GM12878 (cell line): ENCODE results near the gene KRT72. TPM values are rescaled to one million over a fixed set of nuclear protein-coding genes. Genes with fewer than 3 reads are reported as not detected.

Source experiments
- ATAC-seq: fragments of 200-7000 bp; cut with Tn5 transposase; 3 replicates; pipeline ENCODE4 v1.9.1; 2020; ENCODE audit warnings: mild to moderate bottlenecking, moderate library complexity
- BruUV-seq: library from RNA; stranded (reverse); fragments of 400-500 nt; replicated peaks from 2 replicates; lab custom pipeline; 2021; lab: Mats Ljungman, UMichigan
- CTCF ChIA-PET: fragments of 300-600 bp; sonication (Branson Sonifier 250); formaldehyde crosslinking; extraction: SDS; loops from one replicate; lab custom pipeline; 2021; ENCODE audit warnings: inconsistent platforms; lab: Yijun Ruan, JAX
- POLR2A ChIA-PET: fragments of 350-600 bp; formaldehyde crosslinking; extraction: SDS; loops from one replicate; lab custom pipeline; 2021; ENCODE audit warnings: inconsistent platforms; lab: Charles Lee
- RAD21 ChIA-PET: fragments of 300-600 bp; sonication (Branson Sonifier 250); formaldehyde crosslinking; loops from one replicate; lab custom pipeline; 2023; ENCODE audit warnings: antibody characterized with exemption; ENCODE audit not compliant: unreplicated experiment; lab: Charles Lee
- SMC1A ChIA-PET: fragments of 300-600 bp; sonication (Branson Sonifier 250); formaldehyde crosslinking; loops from one replicate; lab custom pipeline; 2023; ENCODE audit not compliant: unreplicated experiment, uncharacterized antibody; lab: Charles Lee
- DNase-seq: peaks from one replicate; pipeline ENCODE4 v3.0.0-alpha.2; 2011; ENCODE audit warnings: low read depth, low spot score
- FAIRE-seq: peaks from 3 replicates; lab custom pipeline; 2011; peaks lifted over from hg19 to GRCh38; lab: Jason Lieb, UNC
- H2AFZ ChIP-seq: 2 replicates; pipeline ENCODE4 v1.6.0; 2011; ENCODE audit warnings: low read depth, low read length, control low read depth; ENCODE audit not compliant: control insufficient read depth
- H3K27ac ChIP-seq: 2 replicates; pipeline ENCODE4 v1.5.1; 2011; ENCODE audit warnings: control low read depth; ENCODE audit not compliant: control insufficient read depth, insufficient read depth
- H3K27me3 ChIP-seq, 2 experiments: replicated peaks in 1 of 2; 2 replicates each; pipeline versions ENCODE4 v1.6.0 to v1.6.1; 2011; ENCODE audit warnings: low read length in 1 of 2; ENCODE audit not compliant: control insufficient read depth in 2 of 2, insufficient read depth in 2 of 2
- H3K36me3 ChIP-seq, 2 experiments: 2 replicates each; pipeline ENCODE4 v1.5.1; 2011; ENCODE audit warnings: low read length in 1 of 2; ENCODE audit not compliant: control insufficient read depth in 2 of 2, insufficient read depth in 2 of 2
- H3K4me1 ChIP-seq: 2 replicates; pipeline ENCODE4 v1.6.1; 2011; ENCODE audit warnings: mild to moderate bottlenecking, low read length, moderate library complexity, mixed read lengths; ENCODE audit not compliant: control insufficient read depth, insufficient read depth
- H3K4me2 ChIP-seq: 2 replicates; pipeline ENCODE4 v1.6.0; 2011; ENCODE audit warnings: control low read depth; ENCODE audit not compliant: control insufficient read depth, insufficient read depth
- H3K4me3 ChIP-seq: fragments of 200-600 bp; sonication (generic); 2 replicates; pipeline ENCODE4 v1.5.1; 2016
- H3K79me2 ChIP-seq: 2 replicates; pipeline ENCODE4 v1.6.0; 2011; ENCODE audit warnings: low read length; ENCODE audit not compliant: control insufficient read depth, insufficient read depth
- H3K9ac ChIP-seq: 2 replicates; pipeline ENCODE4 v1.8.0; 2011; ENCODE audit warnings: low read length, control low read depth, mixed read lengths; ENCODE audit not compliant: control insufficient read depth, insufficient read depth
- H3K9me3 ChIP-seq: replicated peaks from 3 replicates; pipeline ENCODE4 v1.5.1; 2011; ENCODE audit warnings: mild to moderate bottlenecking, low read length; ENCODE audit not compliant: control insufficient read depth, insufficient read depth
- H4K20me1 ChIP-seq: 2 replicates; pipeline ENCODE4 v1.6.0; 2011; ENCODE audit not compliant: control insufficient read depth, insufficient read depth
- BMI1 ChIP-seq: fragments of 450-650 bp; IDR thresholded peaks from 2 replicates; pipeline ENCODE4 v1.6.1; 2016; ENCODE audit warnings: mild to moderate bottlenecking, moderate library complexity, borderline replicate concordance
- CBX3 ChIP-seq: fragments of 200-600 bp; sonication (generic); IDR thresholded peaks from 2 replicates; pipeline ENCODE4 v1.6.1; 2016; ENCODE audit warnings: low read depth, borderline replicate concordance
- DPF2 ChIP-seq: fragments of 450-650 bp; IDR thresholded peaks from 2 replicates; pipeline ENCODE4 v1.6.1; 2017; ENCODE audit warnings: mild to moderate bottlenecking
- IKZF1 ChIP-seq: fragments of 450-650 bp; conservative IDR thresholded peaks from 2 replicates; pipeline ENCODE4 v1.6.1; 2017; ENCODE audit warnings: antibody characterized with exemption, mild to moderate bottlenecking
- NFYA ChIP-seq: IDR thresholded peaks from 2 replicates; pipeline ENCODE4 v1.6.1; 2011; ENCODE audit warnings: low read depth, mild to moderate bottlenecking, low read length, improper control_type of control experiment, borderline replicate concordance
- PRDM15 ChIP-seq: fragments of 450-650 bp; formaldehyde crosslinking; IDR thresholded peaks from 2 replicates; pipeline ENCODE4 v1.4.0; 2020; ENCODE audit warnings: mild to moderate bottlenecking, moderate library complexity
- ZNF24 ChIP-seq: fragments of 450-650 bp; IDR thresholded peaks from 2 replicates; pipeline ENCODE4 v1.6.1; 2017; ENCODE audit warnings: antibody characterized with exemption, mild to moderate bottlenecking
- ZNF384 ChIP-seq: IDR thresholded peaks from 2 replicates; pipeline ENCODE4 v1.6.1; 2012; ENCODE audit warnings: low read depth, mild to moderate bottlenecking, low read length, improper control_type of control experiment, borderline replicate concordance
- WGBS: methylation state at CpG from one replicate; pipeline ENCODE4 v1.1.6; 2016; ENCODE audit warnings: low lambda C conversion rate; ENCODE audit not compliant: insufficient replicate concordance, insufficient coverage; ENCODE audit errors: missing lambda C conversion rate; 5-methylcytosine and 5-hydroxymethylcytosine counted together
- in situ Hi-C: fragments of 300-500 bp; cut with MboI; formaldehyde crosslinking; loops from 9 replicates; pipeline ENCODE4 v1.14.3; 2018; ENCODE audit warnings: mixed read lengths
- intact Hi-C: fragments of 100-400 bp; cut with micrococcal nuclease; formaldehyde crosslinking; loops from one replicate; pipeline ENCODE4 v1.14.2; 2022; ENCODE audit not compliant: unreplicated experiment
- polyA plus RNA-seq, 11 experiments: library from polyadenylated mRNA; depleted of rRNA in 4 of 11; unstranded in 6 of 11; stranded (reverse) in 5 of 11; fragments of >200 nt; fragmentation: Nextera tagmentation in 4 of 11; fragmentation: Illumina TruSeq in 1 of 11; extraction: Ambion mirVana in 4 of 11; extraction: Trizol in 1 of 11; gene quantifications; 1 replicate in 1 of 11; 2 replicates in 10 of 11; pipeline versions ENCODE4 v1.2.1 to v1.2.3, GENCODE V29; 2011 to 2016; ENCODE audit warnings: inconsistent platforms in 2 of 11, missing spikeins in 2 of 11, low read depth in 1 of 11
- total RNA-seq, 4 experiments: library from RNA; depleted of rRNA in 3 of 4; stranded (reverse); fragments of >200 nt in 3 of 4; fragmentation: Illumina TruSeq in 1 of 4; extraction: Trizol in 1 of 4; gene quantifications; 2 replicates each; pipeline versions ENCODE4 v1.2.1 to v1.2.3, GENCODE V29; 2013 to 2021
- TF ChIP-seq, protein P1 (sequence below): fragments of 450-650 bp; IDR thresholded peaks from 2 replicates; pipeline ENCODE4 v1.6.1; 2018; ENCODE audit warnings: borderline replicate concordance, mild to moderate bottlenecking; ENCODE audit not compliant: partially characterized antibody
- TF ChIP-seq, protein P2 (sequence below): fragments of 450-650 bp; IDR thresholded peaks from 2 replicates; pipeline ENCODE4 v1.6.1; 2017; ENCODE audit warnings: mild to moderate bottlenecking, moderate library complexity

The KRT72 gene
- total and polyA plus RNA-seq, 10 of the 15 experiments (the other 5 are each of a cell fraction or from before 2014, with no cell fraction given), result not detected

- no peak overlapping the region for H3K4me3 ChIP-seq
- no peak overlapping the region for H3K4me2 ChIP-seq
- in situ Hi-C loops (no loop called here), intact Hi-C loops (no loop called here)
- no peak overlapping the region for H2AFZ ChIP-seq
- H4K20me1 ChIP-seq, result no peaks in the 10 kb centered on the region
- DNase-seq, result no peak
- H3K36me3 ChIP-seq, result no peaks in the 10 kb centered on the region
- RAD21 ChIA-PET, result no interaction called here
- no peaks in the 10 kb centered on the region for H3K79me2 ChIP-seq
- FAIRE-seq, result no peak
- POLR2A ChIA-PET, result no interaction called here
- no peak overlapping the region for H3K27ac ChIP-seq
- ATAC-seq, result no peak
- no peaks in the 10 kb centered on the region for H3K9me3 ChIP-seq
- no peaks in the 10 kb centered on the region; a peak in 1 of 4 replicates for H3K27me3 ChIP-seq
- SMC1A ChIA-PET, result no interaction called here
- 0% methylated on average over 4 of the region's 4 CpGs for WGBS
- no peak overlapping the region for H3K9ac ChIP-seq
- no TSS peak for BruUV-seq
- CTCF ChIA-PET, result no interaction called here
- no peaks in the 10 kb centered on the region for H3K4me1 ChIP-seq
- no peak for TF ChIP-seq DPF2
- TF ChIP-seq, protein P1, sequence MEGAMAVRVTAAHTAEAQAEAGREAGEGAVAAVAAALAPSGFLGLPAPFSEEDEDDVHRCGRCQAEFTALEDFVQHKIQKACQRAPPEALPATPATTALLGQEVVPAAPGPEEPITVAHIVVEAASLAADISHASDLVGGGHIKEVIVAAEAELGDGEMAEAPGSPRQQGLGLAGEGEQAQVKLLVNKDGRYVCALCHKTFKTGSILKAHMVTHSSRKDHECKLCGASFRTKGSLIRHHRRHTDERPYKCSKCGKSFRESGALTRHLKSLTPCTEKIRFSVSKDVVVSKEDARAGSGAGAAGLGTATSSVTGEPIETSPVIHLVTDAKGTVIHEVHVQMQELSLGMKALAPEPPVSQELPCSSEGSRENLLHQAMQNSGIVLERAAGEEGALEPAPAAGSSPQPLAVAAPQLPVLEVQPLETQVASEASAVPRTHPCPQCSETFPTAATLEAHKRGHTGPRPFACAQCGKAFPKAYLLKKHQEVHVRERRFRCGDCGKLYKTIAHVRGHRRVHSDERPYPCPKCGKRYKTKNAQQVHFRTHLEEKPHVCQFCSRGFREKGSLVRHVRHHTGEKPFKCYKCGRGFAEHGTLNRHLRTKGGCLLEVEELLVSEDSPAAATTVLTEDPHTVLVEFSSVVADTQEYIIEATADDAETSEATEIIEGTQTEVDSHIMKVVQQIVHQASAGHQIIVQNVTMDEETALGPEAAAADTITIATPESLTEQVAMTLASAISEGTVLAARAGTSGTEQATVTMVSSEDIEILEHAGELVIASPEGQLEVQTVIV, result no peak
- TF ChIP-seq IKZF1, result no peak
- TF ChIP-seq ZNF384, result no peak
- no peak for TF ChIP-seq ZNF24
- TF ChIP-seq BMI1, result no peak
- no peak for TF ChIP-seq CBX3
- TF ChIP-seq, protein P2, sequence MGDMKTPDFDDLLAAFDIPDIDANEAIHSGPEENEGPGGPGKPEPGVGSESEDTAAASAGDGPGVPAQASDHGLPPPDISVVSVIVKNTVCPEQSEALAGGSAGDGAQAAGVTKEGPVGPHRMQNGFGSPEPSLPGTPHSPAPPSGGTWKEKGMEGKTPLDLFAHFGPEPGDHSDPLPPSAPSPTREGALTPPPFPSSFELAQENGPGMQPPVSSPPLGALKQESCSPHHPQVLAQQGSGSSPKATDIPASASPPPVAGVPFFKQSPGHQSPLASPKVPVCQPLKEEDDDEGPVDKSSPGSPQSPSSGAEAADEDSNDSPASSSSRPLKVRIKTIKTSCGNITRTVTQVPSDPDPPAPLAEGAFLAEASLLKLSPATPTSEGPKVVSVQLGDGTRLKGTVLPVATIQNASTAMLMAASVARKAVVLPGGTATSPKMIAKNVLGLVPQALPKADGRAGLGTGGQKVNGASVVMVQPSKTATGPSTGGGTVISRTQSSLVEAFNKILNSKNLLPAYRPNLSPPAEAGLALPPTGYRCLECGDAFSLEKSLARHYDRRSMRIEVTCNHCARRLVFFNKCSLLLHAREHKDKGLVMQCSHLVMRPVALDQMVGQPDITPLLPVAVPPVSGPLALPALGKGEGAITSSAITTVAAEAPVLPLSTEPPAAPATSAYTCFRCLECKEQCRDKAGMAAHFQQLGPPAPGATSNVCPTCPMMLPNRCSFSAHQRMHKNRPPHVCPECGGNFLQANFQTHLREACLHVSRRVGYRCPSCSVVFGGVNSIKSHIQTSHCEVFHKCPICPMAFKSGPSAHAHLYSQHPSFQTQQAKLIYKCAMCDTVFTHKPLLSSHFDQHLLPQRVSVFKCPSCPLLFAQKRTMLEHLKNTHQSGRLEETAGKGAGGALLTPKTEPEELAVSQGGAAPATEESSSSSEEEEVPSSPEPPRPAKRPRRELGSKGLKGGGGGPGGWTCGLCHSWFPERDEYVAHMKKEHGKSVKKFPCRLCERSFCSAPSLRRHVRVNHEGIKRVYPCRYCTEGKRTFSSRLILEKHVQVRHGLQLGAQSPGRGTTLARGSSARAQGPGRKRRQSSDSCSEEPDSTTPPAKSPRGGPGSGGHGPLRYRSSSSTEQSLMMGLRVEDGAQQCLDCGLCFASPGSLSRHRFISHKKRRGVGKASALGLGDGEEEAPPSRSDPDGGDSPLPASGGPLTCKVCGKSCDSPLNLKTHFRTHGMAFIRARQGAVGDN, result no peak
- TF ChIP-seq NFYA, result no peak
- TF ChIP-seq PRDM15 (CRISPR knock-in tag), result no peak
These were observed 26.8 kb upstream of the KRT72 start for GRCh38 chr12:52628111-52628507.
